ENCODE data around the gene CS. TPM values are rescaled to one million over a fixed set of nuclear protein-coding genes. Genes with fewer than 3 reads are reported as not detected.
A peak's percentile ranks its signal among the peaks of the same experiment; 100 is the strongest.
"Not testable (repeated sequence)": the region's sequence is repeated elsewhere in the genome, so short reads cannot be mapped to it uniquely, and the experiment has no call there.

The CS gene
- total RNA-seq, 1 experiment from 2014 or later = 64.5 TPM

- in situ Hi-C loops (cut with HindIII; ENCODE audit: low sequenced_read_pairs) = no loop called here
- no peak for DNase-seq (ENCODE audit: low spot score)
These were observed 26.0 kb upstream of the CS start for GRCh38 chr12:56326126-56326525.

- DNase-seq (ENCODE audit: low spot score) = no peak
- in situ Hi-C loops (cut with HindIII; ENCODE audit: low sequenced_read_pairs) = no loop called here
These were observed 24.1 kb upstream of the CS start for GRCh38 chr12:56324206-56324605.

DNA sequence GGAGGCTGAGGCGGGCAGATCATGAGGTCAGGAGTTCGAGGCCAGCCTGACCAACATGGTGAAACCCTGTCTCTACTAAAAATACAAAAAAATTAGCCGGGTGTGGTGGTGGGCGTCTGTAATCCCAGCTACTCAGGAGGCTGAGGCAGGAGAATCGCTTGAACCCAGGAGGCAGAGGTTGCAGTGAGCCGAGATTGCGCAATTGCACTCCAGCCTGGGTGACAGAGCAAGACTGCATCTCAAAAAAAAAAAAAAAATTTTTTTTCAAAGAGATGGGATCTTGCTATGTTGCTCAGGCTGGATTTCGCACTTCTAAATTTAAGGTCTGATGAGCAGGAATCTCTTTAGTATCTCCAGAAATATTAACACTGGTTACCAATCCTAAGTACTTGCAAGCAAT is 21.5 kb upstream of the CS start:
- DNase-seq (ENCODE audit: low spot score); in situ Hi-C loops (cut with HindIII; ENCODE audit: low sequenced_read_pairs): not testable (repeated sequence)

- in situ Hi-C loops (cut with HindIII; ENCODE audit: low sequenced_read_pairs) = no loop called here
These were observed 20.9 kb upstream of the CS start for GRCh38 chr12:56321027-56321426.

DNA sequence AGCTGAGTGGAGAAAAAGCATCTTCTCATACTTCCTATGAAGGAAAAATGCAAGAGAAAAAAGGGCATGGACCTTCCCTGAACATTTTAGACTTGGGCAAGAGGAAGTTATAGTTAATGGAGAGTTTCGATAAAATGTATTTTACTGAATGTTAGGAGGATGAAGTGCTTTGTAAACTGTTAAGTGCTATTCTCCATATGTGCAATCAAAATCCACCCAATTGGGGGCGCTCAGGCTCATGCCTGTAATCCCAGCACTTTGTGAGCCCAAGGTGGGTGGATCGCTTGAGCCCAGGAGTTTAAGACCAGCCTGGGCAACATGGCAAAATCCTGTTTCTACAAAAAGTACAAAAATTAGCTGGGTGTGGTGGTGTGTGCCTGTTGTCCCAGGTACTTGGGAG is 17.5 kb upstream of the CS start:
- in situ Hi-C loops (cut with HindIII; ENCODE audit: low sequenced_read_pairs) = no loop called here
- no peak for DNase-seq (ENCODE audit: low spot score)

More at GRCh38 chr12:56321027-56321426, 20.9 kb upstream of the CS start:
- no peak for DNase-seq (ENCODE audit: low spot score)

DNA sequence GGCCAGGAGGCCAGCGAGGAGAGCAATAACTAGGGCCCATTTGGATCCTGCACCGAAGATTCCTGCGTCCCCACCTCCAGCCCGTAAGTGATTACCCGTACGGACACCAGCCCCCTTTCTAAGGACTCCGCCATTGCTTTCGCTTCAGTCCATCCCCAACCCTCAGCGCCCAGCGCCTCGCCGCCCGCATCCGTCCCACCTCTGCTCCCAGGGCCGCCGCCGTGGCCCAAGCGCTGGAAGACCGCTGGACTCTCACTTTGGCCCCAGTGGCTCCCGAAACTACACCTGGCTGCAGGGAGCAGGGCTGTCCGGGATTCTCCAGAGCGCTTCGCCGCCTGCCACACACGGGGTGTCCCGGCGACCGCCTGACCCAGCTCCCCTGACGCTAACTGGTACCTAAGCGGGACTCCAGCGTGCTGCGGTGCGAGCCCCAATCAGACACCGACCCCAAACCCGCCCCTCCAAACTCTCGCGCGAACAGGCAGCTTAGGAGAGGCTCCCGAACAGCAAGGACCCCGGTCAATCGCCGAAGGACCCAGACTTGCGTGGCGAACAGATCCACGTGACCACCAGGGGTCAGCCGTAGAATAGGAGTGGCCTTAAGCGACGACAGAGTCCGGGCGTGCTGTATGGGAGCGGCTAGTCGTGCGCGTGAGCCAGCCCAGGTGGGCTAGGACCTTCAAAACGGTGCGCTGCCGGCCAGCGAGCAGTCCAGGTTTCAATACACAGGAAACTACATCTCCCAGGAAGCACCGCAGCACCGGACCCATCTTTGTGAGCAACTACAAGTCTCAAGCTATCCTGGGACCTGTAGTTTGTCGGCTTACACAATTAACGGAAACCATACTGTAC is 15.7 kb upstream of the CS start, which contains the start of gene CNPY2:
TSS of gene CNPY2 (minus strand) at position 367 of the 852 bp plus-strand sequence. CDS start 771 bp downstream, outside the sequence.
- in situ Hi-C loops (cut with HindIII; ENCODE audit: low sequenced_read_pairs) = no loop called here

DNA sequence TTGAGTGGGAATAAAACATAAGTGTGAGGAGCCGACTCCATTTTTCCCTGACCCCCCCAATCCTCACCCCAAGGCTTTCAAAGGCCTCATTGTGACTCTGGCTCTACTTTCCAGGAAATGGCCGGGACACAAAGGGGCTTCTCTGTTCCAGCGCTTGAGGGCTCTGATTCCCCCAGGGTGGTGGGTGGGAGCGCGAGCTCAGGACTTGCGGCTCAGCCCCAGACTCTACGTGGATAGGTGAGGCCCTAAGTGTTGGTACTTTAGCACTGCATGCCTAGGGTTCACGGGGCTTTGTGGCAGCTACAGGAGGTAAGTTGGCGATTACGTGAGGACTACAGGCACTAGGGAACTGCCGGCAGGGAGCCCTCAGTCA is 15.1 kb upstream of the CS start:
- in situ Hi-C loops (cut with HindIII; ENCODE audit: low sequenced_read_pairs) = no loop called here
- no peak for DNase-seq (ENCODE audit: low spot score)

More for the DNA sequence above, 15.7 kb upstream of the CS start, which contains the start of gene CNPY2:
- DNase-seq (ENCODE audit: low spot score) = peak; percentile 98

- in situ Hi-C loops (cut with HindIII; ENCODE audit: low sequenced_read_pairs) = no loop called here
- DNase-seq (ENCODE audit: low spot score) = no peak
These were observed 10.9 kb upstream of the CS start for GRCh38 chr12:56311003-56311402.

- in situ Hi-C loops (cut with HindIII; ENCODE audit: low sequenced_read_pairs) = no loop called here
These were observed 8.6 kb upstream of the CS start for GRCh38 chr12:56308714-56309113.

DNA sequence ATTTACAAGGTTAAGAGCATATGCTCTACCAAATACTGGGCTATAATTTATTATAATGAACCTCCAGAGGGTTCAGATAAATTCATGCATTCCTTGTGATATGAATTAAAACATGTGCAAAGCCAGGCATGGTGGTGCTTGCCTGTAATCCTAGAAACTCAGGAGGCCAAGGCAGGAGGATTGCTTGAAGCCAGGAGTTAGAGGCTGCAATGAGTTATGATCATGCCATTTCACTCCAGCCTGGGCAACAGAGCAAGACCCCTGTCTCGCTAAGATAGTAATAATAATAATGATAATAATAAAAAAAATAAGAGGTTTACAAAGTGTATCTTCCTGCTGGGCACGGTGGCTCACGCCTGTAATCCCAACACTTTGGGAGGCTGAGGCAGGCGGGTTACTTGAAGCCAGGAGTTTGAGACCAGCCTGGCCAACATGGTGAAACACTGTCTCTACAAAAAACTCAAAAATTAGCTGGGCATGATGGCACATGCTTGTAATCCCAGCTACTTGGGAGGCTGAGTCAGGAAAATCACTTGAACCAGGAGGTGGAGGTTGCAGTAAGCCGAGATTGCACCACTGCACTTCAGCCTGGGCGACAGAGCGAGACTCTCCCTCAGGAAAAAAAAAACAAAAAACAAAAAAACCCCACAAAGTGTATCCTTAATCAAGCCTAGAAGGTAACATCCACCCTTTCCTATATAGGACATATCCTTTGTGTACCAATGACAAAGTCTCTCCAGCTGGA is 7.3 kb upstream of the CS start:
- in situ Hi-C loops (cut with HindIII; ENCODE audit: low sequenced_read_pairs) = no loop called here
- no peak for DNase-seq (ENCODE audit: low spot score)

More at GRCh38 chr12:56308714-56309113, 8.6 kb upstream of the CS start:
- DNase-seq (ENCODE audit: low spot score) = no peak

- in situ Hi-C loops (cut with HindIII; ENCODE audit: low sequenced_read_pairs) = no loop called here
- DNase-seq (ENCODE audit: low spot score) = no peak
These were observed 4.9 kb upstream of the CS start for GRCh38 chr12:56304872-56305590.

- in situ Hi-C loops (cut with HindIII; ENCODE audit: low sequenced_read_pairs) = no loop called here
These were observed 4.1 kb upstream of the CS start for GRCh38 chr12:56304276-56304675.

DNA sequence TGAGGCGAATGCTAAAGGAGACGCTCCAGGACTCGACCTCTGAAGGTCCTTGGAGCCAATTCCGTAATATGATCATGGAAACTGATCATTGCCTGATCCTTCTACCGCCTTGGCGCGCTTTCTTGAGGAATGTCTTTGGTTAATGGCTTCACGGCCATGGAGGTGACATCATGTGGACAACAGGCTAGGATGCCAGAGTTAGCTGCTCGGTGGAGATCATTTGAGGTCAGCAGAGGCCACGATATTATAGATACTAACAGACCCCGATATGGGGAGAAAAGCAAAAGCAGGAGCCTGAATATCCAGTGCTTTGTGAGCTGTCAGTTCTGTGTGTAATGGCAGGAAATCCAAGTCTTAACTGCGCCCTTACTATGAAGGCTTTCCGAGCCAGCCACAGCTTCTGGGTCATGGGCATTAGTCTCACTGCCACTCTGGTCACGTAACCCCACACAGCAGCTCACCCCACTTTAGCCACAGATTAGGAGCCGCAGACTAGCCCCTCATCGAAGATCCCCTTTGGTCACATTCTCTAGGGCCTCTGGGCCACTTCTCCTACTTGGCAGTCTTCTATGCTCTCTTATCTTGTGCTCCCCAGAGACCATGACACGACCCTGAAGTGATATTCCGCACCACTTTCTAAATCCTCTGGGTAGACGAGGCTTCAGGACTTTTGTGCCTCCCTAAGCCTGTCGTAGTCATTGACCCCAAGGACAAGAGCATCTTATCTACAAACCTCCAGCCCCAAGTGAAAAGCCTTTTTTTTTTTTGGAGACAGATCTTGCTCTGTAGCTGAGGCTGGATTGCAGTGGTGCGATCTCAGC is 724 bp upstream of the CS start:
- in situ Hi-C loops (cut with HindIII; ENCODE audit: low sequenced_read_pairs) = no loop called here
- DNase-seq (ENCODE audit: low spot score) = no peak

More at GRCh38 chr12:56304276-56304675, 4.1 kb upstream of the CS start:
- no peak for DNase-seq (ENCODE audit: low spot score)

DNA sequence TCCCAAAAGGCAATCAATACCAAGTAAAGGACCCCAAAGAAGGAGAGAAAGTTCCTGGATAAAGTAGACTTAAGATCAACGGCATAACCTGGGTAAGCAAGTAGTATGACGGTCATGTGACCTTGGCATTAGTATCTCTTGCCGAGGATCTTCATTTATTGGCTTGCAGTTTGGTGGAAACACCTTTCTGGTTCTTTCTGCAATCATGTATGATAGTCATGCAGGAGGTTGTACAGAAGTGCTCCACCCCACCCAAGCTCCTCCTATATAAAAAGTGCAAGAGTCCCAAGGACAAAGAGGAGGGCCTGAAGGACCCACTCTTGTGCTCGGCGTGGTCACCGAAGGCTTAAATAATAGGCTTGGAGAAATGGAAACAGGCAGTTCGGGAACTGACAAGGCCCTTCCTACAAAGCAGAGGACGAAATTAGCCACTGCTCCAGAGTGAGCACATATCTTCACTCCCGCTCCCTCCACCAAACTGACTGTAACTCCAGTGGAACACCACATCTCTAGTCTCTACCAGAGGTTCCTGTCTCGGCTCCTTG is 750 bp downstream of the CS start:
- in situ Hi-C loops (cut with HindIII; ENCODE audit: low sequenced_read_pairs) = loop anchor here (10.0 kb wide), 1 partner anchor 95 kb away; no protein-coding TSS in a partner anchor
- peak; percentile 35 for DNase-seq (ENCODE audit: low spot score)

- DNase-seq (ENCODE audit: low spot score) = no peak
- in situ Hi-C loops (cut with HindIII; ENCODE audit: low sequenced_read_pairs) = loop anchor here (10.0 kb wide), 1 partner anchor 94 kb away; no protein-coding TSS in a partner anchor
These were observed 1.3 kb downstream of the CS start for GRCh38 chr12:56298828-56299227.

DNA sequence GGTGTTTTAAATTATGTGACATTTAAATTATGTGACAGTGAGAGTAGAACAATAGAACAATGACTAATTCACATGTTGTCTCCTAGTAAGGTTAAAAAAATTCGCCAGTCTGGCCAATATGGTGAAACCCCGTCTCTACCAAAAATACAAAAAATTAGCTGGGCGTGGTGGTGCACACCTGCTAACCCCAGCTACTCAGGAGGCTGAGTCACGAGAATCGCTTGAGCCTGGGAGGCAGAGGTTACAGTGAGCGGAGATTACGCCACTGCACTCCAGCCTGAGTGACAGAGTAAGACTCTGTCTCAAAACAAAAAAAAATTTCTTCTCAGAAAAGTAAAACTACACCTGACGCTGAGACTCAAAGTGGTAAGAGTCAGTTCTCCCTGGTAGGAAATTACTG is 2.7 kb downstream of the CS start:
- DNase-seq (ENCODE audit: low spot score) = no peak
- in situ Hi-C loops (cut with HindIII; ENCODE audit: low sequenced_read_pairs) = loop anchor here (10.0 kb wide), 1 partner anchor 93 kb away; no protein-coding TSS in a partner anchor

GRCh38 chr12:56296295-56296694 is 3.8 kb downstream of the CS start:
- in situ Hi-C loops (cut with HindIII; ENCODE audit: low sequenced_read_pairs) = loop anchor here (10.0 kb wide), 1 partner anchor 91 kb away; no protein-coding TSS in a partner anchor

DNA sequence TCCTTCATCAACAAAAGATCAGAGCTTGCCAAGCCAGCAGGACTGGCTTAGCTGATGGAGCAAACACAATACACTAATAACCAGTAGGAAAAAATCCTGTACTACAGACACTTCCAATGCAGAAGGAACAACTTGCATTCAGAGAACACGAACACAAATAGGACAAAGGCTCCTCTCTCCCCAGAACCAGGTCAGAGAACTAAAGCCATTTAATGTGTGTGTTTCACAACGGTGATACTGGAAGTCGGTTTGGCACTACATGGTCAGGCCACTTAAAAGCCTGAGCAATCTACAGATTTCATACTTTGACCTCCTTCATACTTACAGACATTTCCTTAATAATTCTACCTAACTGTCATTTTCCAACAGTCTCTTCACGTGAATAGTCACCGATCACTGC is 6.3 kb downstream of the CS start:
- DNase-seq (ENCODE audit: low spot score) = no peak
- in situ Hi-C loops (cut with HindIII; ENCODE audit: low sequenced_read_pairs) = loop anchor here (10.0 kb wide), 1 partner anchor 89 kb away; no protein-coding TSS in a partner anchor

More at GRCh38 chr12:56296295-56296694, 3.8 kb downstream of the CS start:
- DNase-seq (ENCODE audit: low spot score) = no peak

Data from G401 (cell line).